Activated T-cell treated with anti-CD3 and anti-CD28 coated beads, Interleukin-2, amount 50 U/mL, for 4 hours (primary cell): ENCODE measurements around the gene SMPD4. TPM values are rescaled to one million over a fixed set of nuclear protein-coding genes. Genes with fewer than 3 reads are reported as not detected.
"Not testable (repeated sequence)": the region's sequence is repeated elsewhere in the genome, so short reads cannot be mapped to it uniquely, and the experiment has no call there.

ENCODE experiments used
- ATAC-seq, 2 donors: fragments of 200-7000 bp; cut with Tn5 transposase; one replicate each; pipeline ENCODE4 v1.10.0; 2021
- DNase-seq: peaks from one replicate; pipeline ENCODE4 v3.0.0-alpha.2; 2020
- H3K27me3 Mint-ChIP-seq: one replicate; pipeline ENCODE4 v1.8.0; 2021; ENCODE audit warnings: low read depth, mixed read lengths
- H3K36me3 Mint-ChIP-seq: one replicate; pipeline ENCODE4 v1.8.0; 2022; ENCODE audit warnings: mixed read lengths; ENCODE audit not compliant: insufficient read depth
- H3K4me1 Mint-ChIP-seq: one replicate; pipeline ENCODE4 v1.8.0; 2021; ENCODE audit warnings: low read depth, mixed read lengths
- H3K4me3 Mint-ChIP-seq: one replicate; pipeline ENCODE4 v1.8.0; 2021; ENCODE audit warnings: mild to moderate bottlenecking, moderate library complexity, mixed read lengths
- H3K9me3 Mint-ChIP-seq: one replicate; pipeline ENCODE4 v1.8.0; 2021; ENCODE audit warnings: mixed read lengths
- total RNA-seq, 3 donors: library from RNA; stranded (reverse); gene quantifications; one replicate each; pipeline ENCODE4 v1.2.1, GENCODE V29; 2021

The SMPD4 gene
- total RNA-seq, 3 donors from 2014 or later, result 102 to 113 (median 103) TPM

DNA sequence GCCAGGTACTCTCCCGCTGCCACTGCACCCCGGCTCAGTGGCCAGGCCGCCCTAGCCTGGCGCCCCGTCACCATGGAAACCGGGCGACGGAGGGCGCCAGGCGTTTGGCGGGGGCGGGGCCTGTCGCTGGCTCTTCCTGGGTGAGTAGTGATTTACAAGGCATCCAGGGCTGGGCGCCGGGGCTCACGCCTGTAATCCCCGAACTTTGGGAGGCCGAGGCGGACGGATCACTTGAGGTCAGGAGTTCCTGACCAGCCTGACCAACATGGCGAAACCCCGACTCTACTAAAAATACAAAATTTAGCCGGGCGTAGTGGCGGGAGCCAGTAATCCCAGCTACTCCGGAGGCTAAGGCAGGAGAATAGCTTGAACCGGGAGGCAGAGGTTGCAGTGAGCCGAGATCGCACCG, 36.4 kb downstream of the SMPD4 start, which contains the start of gene CCDC74B:
TSS of gene CCDC74B (minus strand) at position 107 of the 409 bp plus-strand sequence. CDS start 116 bp downstream, outside the sequence.
- not testable (repeated sequence) for H3K9me3 Mint-ChIP-seq
- H3K27me3 Mint-ChIP-seq, result peaks cover 10% of the 10 kb centered on the region
- peak; percentile 83 to 86 for ATAC-seq

DNA sequence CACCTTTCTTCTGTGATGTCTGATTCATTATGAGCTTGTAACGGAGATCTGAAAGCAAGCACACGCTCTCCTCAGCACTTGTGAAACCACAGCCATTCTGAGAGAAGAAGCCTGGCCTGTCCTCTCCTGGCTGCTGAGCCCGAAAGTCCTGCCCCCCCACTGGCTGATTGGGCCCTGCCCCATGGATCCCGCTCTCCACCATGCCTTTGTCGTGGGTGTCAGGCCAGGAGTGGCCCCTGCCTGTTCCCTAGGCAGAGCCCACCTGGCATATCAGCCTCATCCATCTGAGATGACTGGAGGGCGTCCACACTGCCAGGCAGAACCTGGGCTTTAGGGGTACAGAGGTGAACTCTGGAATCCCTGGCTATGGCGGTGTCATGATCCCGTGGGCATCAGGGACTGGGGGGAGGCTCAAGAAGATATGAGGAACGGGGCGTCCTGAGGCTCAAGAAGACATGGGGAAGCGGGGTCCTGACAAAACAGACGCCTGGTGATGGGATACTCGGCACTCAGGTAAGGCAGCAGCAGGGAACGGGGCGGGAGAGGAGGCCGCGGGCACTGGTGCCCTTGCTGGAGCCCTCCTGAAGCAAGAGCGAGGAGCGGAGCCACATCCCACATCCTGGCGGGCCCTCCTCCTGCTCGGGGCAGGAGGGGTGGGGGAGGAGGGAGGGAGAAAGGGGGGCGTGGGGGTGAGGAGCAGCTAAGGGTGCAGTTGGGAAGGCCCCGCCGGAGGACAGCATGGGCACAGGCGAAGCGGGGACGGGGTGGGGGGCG, 37.9 kb downstream of the SMPD4 start:
- H3K4me1 Mint-ChIP-seq, DNase-seq, H3K9me3 Mint-ChIP-seq, ATAC-seq, H3K36me3 Mint-ChIP-seq: not testable (repeated sequence)
- H3K27me3 Mint-ChIP-seq, result peaks cover 10% of the 10 kb centered on the region
- peak overlapping the region; percentile 66 for H3K4me3 Mint-ChIP-seq

More for the DNA sequence above, 36.4 kb downstream of the SMPD4 start, which contains the start of gene CCDC74B:
- peak within 1 kb of the TSS; percentile 79 for H3K4me3 Mint-ChIP-seq
- not testable (repeated sequence) for H3K4me1 Mint-ChIP-seq, H3K36me3 Mint-ChIP-seq
- peak; percentile 44 for DNase-seq

- H3K4me3 Mint-ChIP-seq, H3K9me3 Mint-ChIP-seq: not testable (repeated sequence)
These were observed 38.8 kb downstream of the SMPD4 start for GRCh38 chr2:130142396-130143265.

DNA sequence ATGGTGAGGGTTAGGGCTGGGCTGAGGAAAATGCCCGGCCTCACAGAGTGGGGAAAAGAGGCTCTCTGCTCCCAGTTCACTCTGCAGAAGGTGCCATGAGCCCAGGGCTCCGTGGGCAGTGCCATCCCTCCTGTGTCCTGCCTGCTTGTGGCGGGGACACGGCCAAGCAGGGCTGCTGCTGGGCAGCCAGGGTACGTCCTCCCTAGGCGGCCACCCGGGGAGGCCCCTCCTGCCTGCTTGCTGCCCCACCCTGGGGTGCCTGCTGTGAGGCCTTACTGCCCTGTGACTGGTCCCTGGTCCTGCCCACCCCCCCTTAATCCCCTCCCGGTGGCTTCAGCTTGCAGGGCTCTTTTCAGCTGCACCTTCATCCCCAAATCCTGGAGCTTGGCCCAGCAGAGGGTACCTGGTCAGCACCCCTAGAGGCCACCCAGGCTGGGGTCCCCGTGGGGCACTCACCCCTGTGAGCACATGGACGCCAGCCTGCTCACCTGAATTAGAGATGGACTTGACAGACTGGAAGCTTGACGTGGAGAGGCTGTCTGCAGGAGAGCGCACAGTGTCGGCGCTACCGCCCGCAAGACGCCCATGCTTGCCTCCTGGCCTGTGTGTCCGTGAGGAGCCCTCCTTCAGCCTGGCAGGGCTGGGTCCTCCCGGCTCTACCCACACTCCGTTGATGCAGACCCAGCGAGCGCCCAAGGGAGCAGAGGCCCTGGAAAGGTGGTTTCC, 39.6 kb downstream of the SMPD4 start:
- ATAC-seq, H3K4me1 Mint-ChIP-seq, H3K4me3 Mint-ChIP-seq, H3K9me3 Mint-ChIP-seq, H3K36me3 Mint-ChIP-seq, DNase-seq: not testable (repeated sequence)
- H3K27me3 Mint-ChIP-seq, result peaks cover 10% of the 10 kb centered on the region

More at GRCh38 chr2:130142396-130143265, 38.8 kb downstream of the SMPD4 start:
- peaks cover 10% of the 10 kb centered on the region for H3K27me3 Mint-ChIP-seq
- not testable (repeated sequence) for H3K36me3 Mint-ChIP-seq, H3K4me1 Mint-ChIP-seq, ATAC-seq, DNase-seq

- H3K4me3 Mint-ChIP-seq, DNase-seq, H3K4me1 Mint-ChIP-seq, H3K9me3 Mint-ChIP-seq, ATAC-seq, H3K36me3 Mint-ChIP-seq: not testable (repeated sequence)
- peaks cover 10% of the 10 kb centered on the region for H3K27me3 Mint-ChIP-seq
These were observed 40.4 kb downstream of the SMPD4 start for GRCh38 chr2:130141002-130141401.

DNA sequence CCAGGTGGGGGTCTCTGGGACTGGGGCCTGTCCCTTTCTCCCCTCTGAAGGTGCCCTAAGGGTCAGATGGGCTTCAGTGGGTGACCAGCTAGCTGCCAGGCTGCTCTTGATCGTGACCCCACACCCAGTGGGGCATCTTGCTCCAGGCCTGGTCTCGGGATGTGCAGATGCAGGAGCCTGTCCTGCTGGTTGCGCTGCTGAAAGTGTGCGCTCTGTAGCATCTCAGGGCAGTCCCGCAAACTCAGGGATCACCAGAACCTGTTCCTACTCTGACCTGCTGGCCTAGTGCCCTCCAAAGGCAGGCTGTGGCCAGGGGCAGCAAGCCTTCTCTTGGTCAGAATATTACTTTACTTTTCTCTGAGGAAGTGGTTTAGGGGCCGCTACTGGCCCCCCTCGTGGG, 40.9 kb downstream of the SMPD4 start:
- H3K4me3 Mint-ChIP-seq, H3K36me3 Mint-ChIP-seq, DNase-seq, H3K9me3 Mint-ChIP-seq, ATAC-seq, H3K4me1 Mint-ChIP-seq: not testable (repeated sequence)
- H3K27me3 Mint-ChIP-seq, result peaks cover 10% of the 10 kb centered on the region

- not testable (repeated sequence) for H3K36me3 Mint-ChIP-seq, H3K4me3 Mint-ChIP-seq, H3K4me1 Mint-ChIP-seq, ATAC-seq, DNase-seq, H3K9me3 Mint-ChIP-seq, H3K27me3 Mint-ChIP-seq
These were observed 41.8 kb downstream of the SMPD4 start for GRCh38 chr2:130139331-130140280.

DNA sequence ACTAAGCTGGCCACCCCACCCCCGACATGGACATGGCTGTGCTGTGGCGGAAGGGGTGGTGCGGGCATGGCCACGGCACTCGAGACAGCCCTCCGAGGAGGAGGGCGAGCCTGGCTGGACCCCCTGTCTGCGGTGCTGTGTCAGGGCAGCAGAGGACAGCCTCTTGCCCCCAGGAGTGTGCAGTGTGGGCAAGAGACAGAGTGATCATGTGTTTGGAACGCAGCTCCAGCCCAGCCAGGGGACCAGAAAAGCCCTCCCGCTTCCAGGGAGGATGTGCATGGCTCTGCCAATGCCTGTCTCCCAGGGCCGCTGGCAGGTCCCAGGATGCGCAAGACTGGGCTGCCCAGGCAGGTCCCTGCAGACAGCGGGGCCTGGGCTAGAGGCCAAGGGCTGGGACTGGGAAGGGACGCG, 42.6 kb downstream of the SMPD4 start:
- not testable (repeated sequence) for H3K4me3 Mint-ChIP-seq, H3K36me3 Mint-ChIP-seq, H3K9me3 Mint-ChIP-seq, ATAC-seq, DNase-seq, H3K4me1 Mint-ChIP-seq, H3K27me3 Mint-ChIP-seq

DNA sequence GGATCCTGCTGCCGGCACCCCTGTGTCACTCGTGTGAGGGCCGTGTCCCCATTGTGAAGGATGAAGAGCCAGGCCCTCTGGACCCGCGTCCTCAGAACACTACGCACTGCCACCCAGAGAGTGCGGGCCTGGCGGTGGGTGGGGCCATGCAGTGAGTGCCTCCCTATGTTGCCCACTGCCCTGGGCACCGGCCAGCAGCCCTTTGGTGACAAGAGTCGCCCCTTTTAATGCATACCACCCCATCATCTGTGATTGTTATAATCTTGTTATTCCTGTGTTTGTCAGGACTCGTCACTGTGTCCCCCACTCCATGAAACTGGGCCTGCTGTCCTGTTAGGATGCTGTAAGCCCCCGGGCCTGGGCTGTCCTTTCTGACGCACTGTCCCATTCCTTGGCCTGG, 43.1 kb downstream of the SMPD4 start:
- H3K4me1 Mint-ChIP-seq, H3K36me3 Mint-ChIP-seq, H3K27me3 Mint-ChIP-seq, H3K4me3 Mint-ChIP-seq, DNase-seq, H3K9me3 Mint-ChIP-seq, ATAC-seq: not testable (repeated sequence)

- H3K36me3 Mint-ChIP-seq, H3K27me3 Mint-ChIP-seq, H3K4me3 Mint-ChIP-seq, H3K4me1 Mint-ChIP-seq, ATAC-seq, H3K9me3 Mint-ChIP-seq, DNase-seq: not testable (repeated sequence)
These were observed 44.3 kb downstream of the SMPD4 start for GRCh38 chr2:130137118-130137517.

DNA sequence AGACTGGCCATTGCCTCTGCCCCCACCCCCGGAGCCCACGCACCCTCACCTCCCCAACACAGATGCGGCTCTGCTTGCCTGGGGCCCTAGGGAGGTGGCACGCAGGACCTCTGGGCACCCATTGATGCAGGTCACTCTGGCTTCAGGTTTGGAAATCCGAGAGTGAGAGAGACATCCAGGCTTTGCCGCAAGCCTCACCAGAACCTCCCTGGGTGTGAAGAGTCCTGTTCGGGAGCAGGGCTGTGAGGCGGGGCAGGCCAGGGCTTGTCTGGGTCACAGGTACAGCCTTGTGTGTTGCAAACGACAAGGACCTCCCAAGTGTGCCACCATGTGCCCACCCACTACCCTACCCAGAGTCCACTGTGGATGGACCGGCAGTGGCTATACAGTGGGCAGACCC, 44.9 kb downstream of the SMPD4 start:
- DNase-seq, ATAC-seq, H3K4me3 Mint-ChIP-seq, H3K4me1 Mint-ChIP-seq, H3K36me3 Mint-ChIP-seq, H3K27me3 Mint-ChIP-seq, H3K9me3 Mint-ChIP-seq: not testable (repeated sequence)

GRCh38 chr2:130135692-130136541, 45.5 kb downstream of the SMPD4 start:
- Mint-ChIP-seq H3K4me3 (no peak overlapping the region), H3K27me3 (no peaks in the 10 kb centered on the region), H3K36me3 (no peaks in the 10 kb centered on the region), H3K4me1 (no peaks in the 10 kb centered on the region), H3K9me3 (no peaks in the 10 kb centered on the region)
- ATAC-seq, result no peak
- no peak for DNase-seq
